ENCODE data around the gene SPINT3.

- TF ChIP-seq EZH2 (IDR thresholded peaks at IDR 0.05; ENCODE audit: borderline replicate concordance, low read length) (no peak), CTCF (conservative IDR thresholded peaks at IDR 0.05 in 1 of 2, IDR thresholded peaks at IDR 0.05 in 1 of 2; ENCODE audit: extremely low read depth in 1 of 2, insufficient read depth in 1 of 2, low read depth in 1 of 2, low read length in 2 of 2) (no peak)
These were observed 7.1 kb downstream of the SPINT3 start for GRCh38 chr20:45508068-45508886.
